DLD1 (cell line): ENCODE results near the gene EXOSC7.

Experiments used
- in situ Hi-C: cut with HindIII; loops from 2 replicates; pipeline ENCODE4 v1.10.0; 2017; ENCODE audit warnings: low sequenced_read_pairs

Gene EXOSC7

GRCh38 chr3:45021524-45022297 lies 45.7 kb downstream of the EXOSC7 start:
- in situ Hi-C loops: no loop called here

- in situ Hi-C loops: no loop called here
These were observed 47.6 kb downstream of the EXOSC7 start for GRCh38 chr3:45023675-45024074.

- in situ Hi-C loops: loop anchor here (25.0 kb wide), 1 partner anchor 488 kb away; no protein-coding TSS in a partner anchor
These were observed 48.7 kb downstream of the EXOSC7 start for GRCh38 chr3:45024542-45025255.

GRCh38 chr3:45026038-45026437 lies 50.0 kb downstream of the EXOSC7 start, which contains the start of gene CLEC3B:
TSS of gene CLEC3B (plus strand) at chr3:45026303. CDS start at chr3:45026363, 60 bp downstream.
- in situ Hi-C loops: loop anchor here (25.0 kb wide), 1 partner anchor 486 kb away; no protein-coding TSS in a partner anchor

- in situ Hi-C loops: loop anchor here (25.0 kb wide), 1 partner anchor 485 kb away; no protein-coding TSS in a partner anchor
These were observed 50.9 kb downstream of the EXOSC7 start for GRCh38 chr3:45026957-45027356.

- in situ Hi-C loops: loop anchor here (25.0 kb wide), 1 partner anchor 485 kb away; no protein-coding TSS in a partner anchor
These were observed 51.4 kb downstream of the EXOSC7 start for GRCh38 chr3:45027441-45027840.

GRCh38 chr3:45029216-45029615 lies 53.2 kb downstream of the EXOSC7 start:
- in situ Hi-C loops: loop anchor here (25.0 kb wide), 1 partner anchor 483 kb away; no protein-coding TSS in a partner anchor

GRCh38 chr3:45029661-45030060 lies 53.6 kb downstream of the EXOSC7 start:
- in situ Hi-C loops: loop anchor here (25.0 kb wide), 1 partner anchor 483 kb away; no protein-coding TSS in a partner anchor

GRCh38 chr3:45031531-45031930 lies 55.5 kb downstream of the EXOSC7 start:
- in situ Hi-C loops: loop anchor here (25.0 kb wide), 1 partner anchor 481 kb away; no protein-coding TSS in a partner anchor

GRCh38 chr3:45032113-45032512 lies 56.1 kb downstream of the EXOSC7 start:
- in situ Hi-C loops: loop anchor here (25.0 kb wide), 1 partner anchor 480 kb away; no protein-coding TSS in a partner anchor

- in situ Hi-C loops: loop anchor here (25.0 kb wide), 1 partner anchor 479 kb away; no protein-coding TSS in a partner anchor
These were observed 57.7 kb downstream of the EXOSC7 start for GRCh38 chr3:45033791-45034190.

- in situ Hi-C loops: loop anchor here (25.0 kb wide), 1 partner anchor 478 kb away; no protein-coding TSS in a partner anchor
These were observed 58.7 kb downstream of the EXOSC7 start for GRCh38 chr3:45034612-45035252.

GRCh38 chr3:45035441-45036301 lies 59.6 kb downstream of the EXOSC7 start:
- in situ Hi-C loops: loop anchor here (25.0 kb wide), 1 partner anchor 477 kb away; no protein-coding TSS in a partner anchor

GRCh38 chr3:45037720-45038455 lies 61.8 kb downstream of the EXOSC7 start:
- in situ Hi-C loops: loop anchor here (25.0 kb wide), 1 partner anchor 474 kb away; no protein-coding TSS in a partner anchor

GRCh38 chr3:45041666-45042065 lies 65.6 kb downstream of the EXOSC7 start:
- in situ Hi-C loops: loop anchor here (25.0 kb wide), 1 partner anchor 471 kb away; no protein-coding TSS in a partner anchor

GRCh38 chr3:45042162-45042561 lies 66.1 kb downstream of the EXOSC7 start:
- in situ Hi-C loops: loop anchor here (25.0 kb wide), 1 partner anchor 470 kb away; no protein-coding TSS in a partner anchor

- in situ Hi-C loops: loop anchor here (25.0 kb wide), 1 partner anchor 468 kb away; no protein-coding TSS in a partner anchor
These were observed 67.8 kb downstream of the EXOSC7 start for GRCh38 chr3:45043728-45044299.

GRCh38 chr3:45048244-45048643 lies 72.2 kb downstream of the EXOSC7 start:
- in situ Hi-C loops: loop anchor here (25.0 kb wide), 1 partner anchor 464 kb away; no protein-coding TSS in a partner anchor
